Astrocyte (in vitro differentiated cells and primary cell): ENCODE measurements around the gene CALML5. TPM values are rescaled to one million over a fixed set of nuclear protein-coding genes. Genes with fewer than 3 reads are reported as not detected.

Source experiments
- DNase-seq: peaks from one replicate; pipeline ENCODE4 v3.0.0-alpha.2; 2010; ENCODE audit warnings: low read depth
- FAIRE-seq: peaks from 2 replicates; lab custom pipeline; 2011; peaks lifted over from hg19 to GRCh38; lab: Jason Lieb, UNC
- H2AFZ ChIP-seq: 2 replicates; pipeline ENCODE4 v1.6.0; 2012; ENCODE audit warnings: low read depth, low read length, inconsistent platforms
- H3K27ac ChIP-seq: 2 replicates; pipeline ENCODE4 v1.5.1; 2011; ENCODE audit warnings: low read depth, low read length, inconsistent platforms
- H3K27me3 ChIP-seq: 2 replicates; pipeline ENCODE4 v1.6.0; 2011; ENCODE audit warnings: low read length, inconsistent platforms; ENCODE audit not compliant: insufficient read depth
- H3K36me3 ChIP-seq: 2 replicates; pipeline ENCODE4 v1.5.1; 2011; ENCODE audit warnings: low read length, inconsistent platforms; ENCODE audit not compliant: insufficient read depth
- H3K4me1 ChIP-seq: 2 replicates; pipeline ENCODE4 v1.5.1; 2011; ENCODE audit warnings: low read length, inconsistent platforms; ENCODE audit not compliant: insufficient read depth
- H3K4me2 ChIP-seq: 2 replicates; pipeline ENCODE4 v1.6.0; 2012; ENCODE audit warnings: low read length, inconsistent platforms
- H3K4me3 ChIP-seq: 2 replicates; pipeline ENCODE4 v1.5.1; 2011; ENCODE audit warnings: low read depth, mild to moderate bottlenecking, low read length, inconsistent platforms; ENCODE audit not compliant: insufficient read depth
- H3K79me2 ChIP-seq: 2 replicates; pipeline ENCODE4 v1.6.0; 2012; ENCODE audit warnings: mild to moderate bottlenecking, low read length, inconsistent platforms; ENCODE audit not compliant: insufficient read depth
- H3K9ac ChIP-seq: 2 replicates; pipeline ENCODE4 v1.6.0; 2012; ENCODE audit warnings: mild to moderate bottlenecking, low read length, inconsistent platforms
- H3K9me3 ChIP-seq: 2 replicates; pipeline ENCODE4 v1.5.1; 2012; ENCODE audit warnings: low read depth, mild to moderate bottlenecking, low read length, inconsistent platforms; ENCODE audit not compliant: insufficient read depth
- H4K20me1 ChIP-seq: 2 replicates; pipeline ENCODE4 v1.6.0; 2012; ENCODE audit warnings: low read length, inconsistent platforms; ENCODE audit not compliant: insufficient read depth
- H3K27ac Mint-ChIP-seq: one replicate; pipeline ENCODE4 v1.8.0; 2021; ENCODE audit warnings: mild to moderate bottlenecking, mixed read lengths; ENCODE audit not compliant: unreplicated experiment
- H3K27me3 Mint-ChIP-seq: one replicate; pipeline ENCODE4 v1.8.0; 2021; ENCODE audit warnings: low read depth, mixed read lengths; ENCODE audit not compliant: unreplicated experiment
- H3K36me3 Mint-ChIP-seq: one replicate; pipeline ENCODE4 v1.8.0; 2021; ENCODE audit warnings: low read depth, mixed read lengths; ENCODE audit not compliant: unreplicated experiment
- H3K4me1 Mint-ChIP-seq: one replicate; pipeline ENCODE4 v1.8.0; 2021; ENCODE audit warnings: low read depth, mixed read lengths; ENCODE audit not compliant: unreplicated experiment
- H3K4me3 Mint-ChIP-seq: one replicate; pipeline ENCODE4 v1.8.0; 2021; ENCODE audit warnings: mild to moderate bottlenecking, moderate library complexity, mixed read lengths; ENCODE audit not compliant: unreplicated experiment
- H3K9me3 Mint-ChIP-seq: one replicate; pipeline ENCODE4 v1.8.0; 2021; ENCODE audit warnings: mild to moderate bottlenecking, mixed read lengths; ENCODE audit not compliant: unreplicated experiment
- EZH2 ChIP-seq: IDR thresholded peaks from 2 replicates; pipeline ENCODE4 v1.6.1; 2012; ENCODE audit warnings: mild to moderate bottlenecking, low read length, inconsistent platforms; ENCODE audit not compliant: insufficient read depth
- total RNA-seq: library from RNA; stranded (reverse); gene quantifications from 2 replicates; pipeline ENCODE4 v1.2.1, GENCODE V29; 2021
- TF ChIP-seq, protein P1 (sequence below): IDR thresholded peaks from 2 replicates; pipeline ENCODE4 v1.5.1; 2011; ENCODE audit warnings: low read depth, mild to moderate bottlenecking, inconsistent platforms, low read length, moderate library complexity; ENCODE audit not compliant: insufficient read depth

Gene CALML5
- total RNA-seq, 1 donor from 2014 or later, result not detected

- DNase-seq, result no peak
- no peak overlapping the region for H3K4me3 ChIP-seq
- H3K79me2 ChIP-seq, result no peaks in the 10 kb centered on the region
- no peak overlapping the region for H3K27ac ChIP-seq
- H3K9ac ChIP-seq, result no peak overlapping the region
- H3K27me3 ChIP-seq, result no peaks in the 10 kb centered on the region
- Mint-ChIP-seq H3K4me3 (no peak overlapping the region), H3K27me3 (no peaks in the 10 kb centered on the region), H3K36me3 (peaks cover 13% of the 10 kb centered on the region), H3K27ac (no peak overlapping the region), H3K4me1 (peaks cover 17% of the 10 kb centered on the region), H3K9me3 (peaks cover 2% of the 10 kb centered on the region)
- no peak for FAIRE-seq
- no peaks in the 10 kb centered on the region for H4K20me1 ChIP-seq
- no peak overlapping the region for H3K4me2 ChIP-seq
- peaks cover 3% of the 10 kb centered on the region for H3K4me1 ChIP-seq
- peaks cover 50% of the 10 kb centered on the region for H3K36me3 ChIP-seq
- H3K9me3 ChIP-seq, result no peaks in the 10 kb centered on the region
- no peak overlapping the region for H2AFZ ChIP-seq
- TF ChIP-seq EZH2, result no peak
- TF ChIP-seq, protein P1, sequence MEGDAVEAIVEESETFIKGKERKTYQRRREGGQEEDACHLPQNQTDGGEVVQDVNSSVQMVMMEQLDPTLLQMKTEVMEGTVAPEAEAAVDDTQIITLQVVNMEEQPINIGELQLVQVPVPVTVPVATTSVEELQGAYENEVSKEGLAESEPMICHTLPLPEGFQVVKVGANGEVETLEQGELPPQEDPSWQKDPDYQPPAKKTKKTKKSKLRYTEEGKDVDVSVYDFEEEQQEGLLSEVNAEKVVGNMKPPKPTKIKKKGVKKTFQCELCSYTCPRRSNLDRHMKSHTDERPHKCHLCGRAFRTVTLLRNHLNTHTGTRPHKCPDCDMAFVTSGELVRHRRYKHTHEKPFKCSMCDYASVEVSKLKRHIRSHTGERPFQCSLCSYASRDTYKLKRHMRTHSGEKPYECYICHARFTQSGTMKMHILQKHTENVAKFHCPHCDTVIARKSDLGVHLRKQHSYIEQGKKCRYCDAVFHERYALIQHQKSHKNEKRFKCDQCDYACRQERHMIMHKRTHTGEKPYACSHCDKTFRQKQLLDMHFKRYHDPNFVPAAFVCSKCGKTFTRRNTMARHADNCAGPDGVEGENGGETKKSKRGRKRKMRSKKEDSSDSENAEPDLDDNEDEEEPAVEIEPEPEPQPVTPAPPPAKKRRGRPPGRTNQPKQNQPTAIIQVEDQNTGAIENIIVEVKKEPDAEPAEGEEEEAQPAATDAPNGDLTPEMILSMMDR, result no peak
Measured at GRCh38 chr10:5458949-5459747, 40.2 kb downstream of the CALML5 start.

DNA sequence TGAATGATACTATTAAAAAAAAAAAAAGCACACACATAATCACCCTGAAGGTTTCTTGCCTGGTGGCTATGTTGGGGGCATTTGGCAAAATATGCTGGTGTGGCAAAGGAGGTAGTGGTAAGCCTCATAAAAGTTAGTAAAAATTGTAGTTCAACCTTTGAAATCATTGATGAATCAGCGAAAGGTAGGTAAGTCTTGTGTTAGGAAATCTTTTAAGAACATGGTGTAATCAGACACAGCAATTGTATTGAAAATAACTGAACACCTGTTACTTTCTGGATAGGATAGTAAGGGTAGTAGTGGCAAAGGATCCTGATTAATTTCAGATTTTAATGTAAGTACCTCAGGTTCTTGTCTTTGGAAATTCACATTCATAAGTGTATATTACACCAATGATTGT lies 40.9 kb downstream of the CALML5 start:
- Mint-ChIP-seq H3K27me3 (no peaks in the 10 kb centered on the region), H3K4me3 (no peak overlapping the region), H3K9me3 (peaks cover 2% of the 10 kb centered on the region), H3K27ac (no peak overlapping the region), H3K36me3 (peaks cover 16% of the 10 kb centered on the region), H3K4me1 (peaks cover 17% of the 10 kb centered on the region)
- H3K9ac ChIP-seq, result no peak overlapping the region
- H3K4me1 ChIP-seq, result peaks cover 3% of the 10 kb centered on the region
- DNase-seq, result no peak
- no peak overlapping the region for H2AFZ ChIP-seq
- peaks cover 4% of the 10 kb centered on the region for H4K20me1 ChIP-seq
- H3K36me3 ChIP-seq, result peaks cover 58% of the 10 kb centered on the region
- no peaks in the 10 kb centered on the region for H3K79me2 ChIP-seq
- TF ChIP-seq EZH2, result no peak
- TF ChIP-seq, protein P1, result no peak
- H3K4me2 ChIP-seq, result no peak overlapping the region
- no peak overlapping the region for H3K27ac ChIP-seq
- H3K27me3 ChIP-seq, result no peaks in the 10 kb centered on the region
- no peak overlapping the region for H3K4me3 ChIP-seq
- FAIRE-seq, result no peak
- H3K9me3 ChIP-seq, result no peaks in the 10 kb centered on the region

GRCh38 chr10:5457741-5458140 lies 41.6 kb downstream of the CALML5 start:
- no peak for FAIRE-seq
- Histone ChIP-seq H3K4me1 (peaks cover 3% of the 10 kb centered on the region), H3K27me3 (no peaks in the 10 kb centered on the region), H3K27ac (no peak overlapping the region), H3K36me3 (peaks cover 64% of the 10 kb centered on the region), H3K79me2 (no peaks in the 10 kb centered on the region), H2AFZ (no peak overlapping the region), H3K4me3 (no peak overlapping the region), H4K20me1 (peaks cover 4% of the 10 kb centered on the region), H3K9ac (no peak overlapping the region), H3K9me3 (no peaks in the 10 kb centered on the region), H3K4me2 (no peak overlapping the region)
- no peak for DNase-seq
- Mint-ChIP-seq H3K27me3 (no peaks in the 10 kb centered on the region), H3K4me1 (peaks cover 16% of the 10 kb centered on the region), H3K4me3 (no peak overlapping the region), H3K27ac (no peak overlapping the region), H3K36me3 (peaks cover 20% of the 10 kb centered on the region), H3K9me3 (peaks cover 2% of the 10 kb centered on the region)
- TF ChIP-seq, protein P1, result no peak
- no peak for TF ChIP-seq EZH2
